OCI-LY1 (cell line): ENCODE results near the gene ACACA.

ENCODE experiments used
- EZH2 ChIP-seq: fragments of 200-600 bp; sonication (generic), shearing (Covaris generic); IDR thresholded peaks from 2 replicates; pipeline ENCODE4 v1.8.0; 2017; ENCODE audit warnings: borderline replicate concordance, mixed run types, mild to moderate bottlenecking, antibody characterized with exemption, low read length, moderate library complexity, mixed read lengths
- TF ChIP-seq, protein P1 (sequence below): fragments of 200-600 bp; sonication (generic), shearing (Covaris generic); IDR thresholded peaks from 2 replicates; pipeline ENCODE4 v1.5.1; 2017; ENCODE audit warnings: mild to moderate bottlenecking, antibody characterized with exemption, low read length, moderate library complexity, mixed read lengths

DNA sequence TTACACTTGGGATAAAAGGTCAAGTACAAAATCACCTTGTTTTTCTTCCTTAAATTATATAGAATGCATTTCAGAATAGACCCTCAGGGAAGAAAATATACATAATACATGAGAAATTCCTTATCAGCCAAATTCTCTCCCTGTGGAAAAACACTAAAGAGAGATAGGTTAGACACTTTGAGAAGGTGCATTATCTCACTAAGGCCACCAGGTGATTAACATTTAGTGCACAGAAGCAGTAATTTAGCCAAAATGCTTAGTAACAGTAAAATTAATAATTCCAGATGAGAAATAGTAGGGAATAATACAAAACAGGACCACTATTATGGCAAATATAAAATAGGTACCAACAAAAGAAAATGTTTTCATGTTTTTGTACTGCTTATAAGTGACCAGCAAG lies 216.1 kb downstream of the ACACA start:
- no peak for TF ChIP-seq EZH2
- TF ChIP-seq, protein P1, sequence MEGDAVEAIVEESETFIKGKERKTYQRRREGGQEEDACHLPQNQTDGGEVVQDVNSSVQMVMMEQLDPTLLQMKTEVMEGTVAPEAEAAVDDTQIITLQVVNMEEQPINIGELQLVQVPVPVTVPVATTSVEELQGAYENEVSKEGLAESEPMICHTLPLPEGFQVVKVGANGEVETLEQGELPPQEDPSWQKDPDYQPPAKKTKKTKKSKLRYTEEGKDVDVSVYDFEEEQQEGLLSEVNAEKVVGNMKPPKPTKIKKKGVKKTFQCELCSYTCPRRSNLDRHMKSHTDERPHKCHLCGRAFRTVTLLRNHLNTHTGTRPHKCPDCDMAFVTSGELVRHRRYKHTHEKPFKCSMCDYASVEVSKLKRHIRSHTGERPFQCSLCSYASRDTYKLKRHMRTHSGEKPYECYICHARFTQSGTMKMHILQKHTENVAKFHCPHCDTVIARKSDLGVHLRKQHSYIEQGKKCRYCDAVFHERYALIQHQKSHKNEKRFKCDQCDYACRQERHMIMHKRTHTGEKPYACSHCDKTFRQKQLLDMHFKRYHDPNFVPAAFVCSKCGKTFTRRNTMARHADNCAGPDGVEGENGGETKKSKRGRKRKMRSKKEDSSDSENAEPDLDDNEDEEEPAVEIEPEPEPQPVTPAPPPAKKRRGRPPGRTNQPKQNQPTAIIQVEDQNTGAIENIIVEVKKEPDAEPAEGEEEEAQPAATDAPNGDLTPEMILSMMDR, result peak; percentile 21; the same call in 1 of the 2 replicates
